ENCODE measurements around the gene AHRR. TPM values are rescaled to one million over a fixed set of nuclear protein-coding genes. Genes with fewer than 3 reads are reported as not detected.

AHRR gene
- total and polyA plus RNA-seq, 2 experiments from 2014 or later, result 1.8 to 2.4 TPM

DNA sequence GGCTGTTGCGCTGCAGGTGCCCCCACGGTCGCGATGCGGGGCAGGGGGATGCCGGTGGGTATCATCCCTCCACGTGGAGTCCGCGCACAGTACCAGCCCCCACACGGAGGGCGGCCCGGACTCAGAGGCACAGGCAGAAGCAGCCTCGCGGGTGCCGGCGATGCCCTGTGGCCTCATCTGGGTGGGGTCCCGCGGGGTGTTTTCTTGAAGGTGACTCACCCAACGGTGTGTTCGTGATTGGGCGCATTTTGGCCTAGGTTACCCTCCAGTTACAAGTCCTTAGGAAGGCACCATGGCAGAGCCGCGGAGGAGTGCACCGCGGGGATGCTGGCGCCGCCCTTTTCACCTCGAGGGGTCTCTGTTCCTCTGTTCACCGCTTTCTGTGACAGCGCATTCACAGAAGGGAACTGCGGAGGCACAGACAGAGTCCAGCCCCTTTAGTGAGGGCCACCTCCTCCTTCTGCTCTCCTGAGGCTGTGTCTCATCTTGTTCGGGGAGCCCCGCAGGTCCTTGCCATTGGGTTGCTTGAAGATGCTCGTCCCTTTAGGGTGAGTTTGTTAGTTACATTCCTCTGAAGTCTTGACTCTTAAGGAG is 99.9 kb downstream of the AHRR start:
- Histone ChIP-seq H3K9me2 (replicated peaks; ENCODE audit: insufficient read depth) (no peaks in the 10 kb centered on the region), H3K27me3 (no peaks in the 10 kb centered on the region), H3K4me2 (no peak overlapping the region), H3K36me3 (replicated peaks; ENCODE audit: insufficient read depth, low read depth) (no peaks in the 10 kb centered on the region), H2AFZ (no peak overlapping the region), H3K4me1 (ENCODE audit: insufficient read depth) (peaks cover 4% of the 10 kb centered on the region), H3K4me3 (no peak overlapping the region), H3K79me2 (no peaks in the 10 kb centered on the region), H3K9me3 (ENCODE audit: low read depth) (no peaks in the 10 kb centered on the region), H4K20me1 (ENCODE audit: insufficient read depth, poor library complexity, severe bottlenecking) (no peaks in the 10 kb centered on the region), H3K27ac (no peak overlapping the region)
- WGBS (ENCODE audit: low lambda C conversion rate, missing lambda C conversion rate), result 94% methylated on average over 29 of the region's 34 CpGs
- TF ChIP-seq EZH2phosphoT487 (IDR thresholded peaks at IDR 0.05; ENCODE audit: low read depth, severe bottlenecking, unreplicated experiment), result no peak
- TF ChIP-seq EZH2 (IDR thresholded peaks at IDR 0.05; ENCODE audit: borderline replicate concordance), result no peak
- TF ChIP-seq, protein P1, sequence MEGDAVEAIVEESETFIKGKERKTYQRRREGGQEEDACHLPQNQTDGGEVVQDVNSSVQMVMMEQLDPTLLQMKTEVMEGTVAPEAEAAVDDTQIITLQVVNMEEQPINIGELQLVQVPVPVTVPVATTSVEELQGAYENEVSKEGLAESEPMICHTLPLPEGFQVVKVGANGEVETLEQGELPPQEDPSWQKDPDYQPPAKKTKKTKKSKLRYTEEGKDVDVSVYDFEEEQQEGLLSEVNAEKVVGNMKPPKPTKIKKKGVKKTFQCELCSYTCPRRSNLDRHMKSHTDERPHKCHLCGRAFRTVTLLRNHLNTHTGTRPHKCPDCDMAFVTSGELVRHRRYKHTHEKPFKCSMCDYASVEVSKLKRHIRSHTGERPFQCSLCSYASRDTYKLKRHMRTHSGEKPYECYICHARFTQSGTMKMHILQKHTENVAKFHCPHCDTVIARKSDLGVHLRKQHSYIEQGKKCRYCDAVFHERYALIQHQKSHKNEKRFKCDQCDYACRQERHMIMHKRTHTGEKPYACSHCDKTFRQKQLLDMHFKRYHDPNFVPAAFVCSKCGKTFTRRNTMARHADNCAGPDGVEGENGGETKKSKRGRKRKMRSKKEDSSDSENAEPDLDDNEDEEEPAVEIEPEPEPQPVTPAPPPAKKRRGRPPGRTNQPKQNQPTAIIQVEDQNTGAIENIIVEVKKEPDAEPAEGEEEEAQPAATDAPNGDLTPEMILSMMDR (IDR thresholded peaks at IDR 0.05; ENCODE audit: poor library complexity), result no peak
- no peak for DNase-seq (ENCODE audit: low spot score)

DNA sequence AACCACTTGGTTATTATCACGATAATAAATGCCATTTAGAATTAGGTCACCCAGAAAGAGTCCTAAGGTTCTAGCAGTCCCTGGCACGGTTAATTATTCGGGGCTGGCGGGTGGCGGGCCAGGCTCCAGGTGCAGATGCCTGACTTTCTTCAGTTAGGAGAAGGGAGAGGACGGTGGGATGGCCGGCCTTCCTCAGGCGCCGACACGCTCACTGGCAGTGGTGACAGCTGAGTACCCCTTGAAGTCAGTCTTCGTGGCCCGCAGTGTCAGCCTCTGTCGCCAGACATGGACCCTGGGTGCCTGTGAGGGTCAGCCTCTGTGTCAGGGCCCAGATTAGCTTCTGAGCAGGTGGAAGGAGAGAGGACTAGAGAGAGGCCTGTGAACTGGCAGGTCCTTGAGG is 100.4 kb downstream of the AHRR start:
- Histone ChIP-seq H3K9me2 (replicated peaks; ENCODE audit: insufficient read depth) (no peaks in the 10 kb centered on the region), H4K20me1 (ENCODE audit: insufficient read depth, poor library complexity, severe bottlenecking) (no peaks in the 10 kb centered on the region), H3K79me2 (no peaks in the 10 kb centered on the region), H2AFZ (no peak overlapping the region), H3K36me3 (replicated peaks; ENCODE audit: insufficient read depth, low read depth) (no peaks in the 10 kb centered on the region), H3K27ac (no peak overlapping the region), H3K9me3 (ENCODE audit: low read depth) (no peaks in the 10 kb centered on the region), H3K4me3 (no peak overlapping the region), H3K4me1 (ENCODE audit: insufficient read depth) (peaks cover 4% of the 10 kb centered on the region), H3K4me2 (no peak overlapping the region), H3K27me3 (no peaks in the 10 kb centered on the region)
- TF ChIP-seq EZH2phosphoT487 (IDR thresholded peaks at IDR 0.05; ENCODE audit: low read depth, severe bottlenecking, unreplicated experiment) (no peak), EZH2 (IDR thresholded peaks at IDR 0.05; ENCODE audit: borderline replicate concordance) (no peak)
- TF ChIP-seq, protein P1 (IDR thresholded peaks at IDR 0.05; ENCODE audit: poor library complexity), result no peak
- no peak for DNase-seq (ENCODE audit: low spot score)
- WGBS (ENCODE audit: low lambda C conversion rate, missing lambda C conversion rate), result 94% methylated on average over 13 of the region's 13 CpGs

DNA sequence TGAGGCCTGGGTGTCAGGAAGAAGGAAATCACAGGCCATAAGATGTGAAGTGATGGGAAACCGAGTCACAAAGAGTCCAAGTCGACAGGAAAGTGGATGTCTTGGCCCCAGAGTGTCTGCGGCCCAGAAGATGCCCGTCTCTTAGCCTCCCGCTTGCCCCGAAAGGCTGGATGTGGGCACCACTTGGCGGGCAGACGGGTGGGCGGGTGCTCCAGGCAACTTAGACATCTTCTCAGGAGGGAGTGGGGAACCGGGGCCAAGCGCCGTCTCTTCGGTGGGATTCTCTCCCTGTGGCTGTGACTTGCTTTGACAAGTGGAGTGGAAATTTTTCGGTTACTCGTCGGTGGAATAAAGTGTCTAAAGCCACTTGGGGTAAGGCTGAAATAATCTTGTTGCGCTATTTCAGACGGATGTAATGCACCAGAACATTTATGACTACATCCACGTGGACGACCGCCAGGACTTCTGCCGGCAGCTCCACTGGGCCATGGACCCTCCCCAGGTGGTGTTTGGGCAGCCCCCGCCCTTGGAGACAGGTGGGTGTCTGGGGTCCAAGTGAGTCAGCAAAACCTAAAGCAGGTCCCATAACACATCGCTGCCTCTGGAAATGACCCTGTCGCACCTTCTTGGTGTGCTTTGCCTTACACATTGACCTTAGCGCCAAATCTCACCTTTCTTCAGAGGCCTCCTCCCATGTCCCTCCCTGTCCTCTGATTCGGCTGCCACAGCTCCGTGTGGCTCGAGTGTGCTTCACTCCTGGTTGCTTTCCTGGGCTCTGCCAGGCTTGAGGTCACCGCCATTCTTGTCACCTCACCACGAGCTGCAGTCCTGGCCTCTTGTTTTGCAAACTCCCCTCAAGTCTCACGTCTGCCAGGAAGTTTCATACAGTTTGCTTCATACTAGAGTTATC is 101.1 kb downstream of the AHRR start:
- Histone ChIP-seq H3K9me3 (ENCODE audit: low read depth) (no peaks in the 10 kb centered on the region), H3K36me3 (replicated peaks; ENCODE audit: insufficient read depth, low read depth) (no peaks in the 10 kb centered on the region), H4K20me1 (ENCODE audit: insufficient read depth, poor library complexity, severe bottlenecking) (no peaks in the 10 kb centered on the region), H3K4me1 (ENCODE audit: insufficient read depth) (peaks cover 4% of the 10 kb centered on the region), H3K27me3 (no peaks in the 10 kb centered on the region), H2AFZ (no peak overlapping the region), H3K79me2 (no peaks in the 10 kb centered on the region), H3K27ac (no peak overlapping the region), H3K4me2 (no peak overlapping the region), H3K9me2 (replicated peaks; ENCODE audit: insufficient read depth) (no peaks in the 10 kb centered on the region), H3K4me3 (no peak overlapping the region)
- 91% methylated on average over 32 of the region's 32 CpGs for WGBS (ENCODE audit: low lambda C conversion rate, missing lambda C conversion rate)
- no peak for DNase-seq (ENCODE audit: low spot score)
- TF ChIP-seq, protein P1 (IDR thresholded peaks at IDR 0.05; ENCODE audit: poor library complexity), result no peak
- TF ChIP-seq EZH2 (IDR thresholded peaks at IDR 0.05; ENCODE audit: borderline replicate concordance), result no peak
- TF ChIP-seq EZH2phosphoT487 (IDR thresholded peaks at IDR 0.05; ENCODE audit: low read depth, severe bottlenecking, unreplicated experiment), result no peak
